T-helper 1 cell treated with Interleukin-12 subunit alpha and Interleukin-12 subunit beta and Interleukin-4 antibody, amounts not matched to agents 30 μg/mL and 1 μg/mL, for 36 hours (primary cell): Measurements from ENCODE around the gene HOXD10.

Experiments
- H3K27ac Mint-ChIP-seq: one replicate; pipeline ENCODE4 v1.8.0; 2021; ENCODE audit warnings: mild to moderate bottlenecking, mixed read lengths
- H3K27me3 Mint-ChIP-seq: one replicate; pipeline ENCODE4 v1.8.0; 2021; ENCODE audit warnings: low read depth, mixed read lengths
- H3K36me3 Mint-ChIP-seq: one replicate; pipeline ENCODE4 v1.8.0; 2021; ENCODE audit warnings: low read depth, mixed read lengths
- H3K4me1 Mint-ChIP-seq: one replicate; pipeline ENCODE4 v1.8.0; 2021; ENCODE audit warnings: low read depth, mixed read lengths
- H3K4me3 Mint-ChIP-seq: one replicate; pipeline ENCODE4 v1.8.0; 2021; ENCODE audit warnings: mild to moderate bottlenecking, moderate library complexity, mixed read lengths
- H3K9me3 Mint-ChIP-seq: one replicate; pipeline ENCODE4 v1.8.0; 2021; ENCODE audit warnings: mixed read lengths

HOXD10 gene

DNA sequence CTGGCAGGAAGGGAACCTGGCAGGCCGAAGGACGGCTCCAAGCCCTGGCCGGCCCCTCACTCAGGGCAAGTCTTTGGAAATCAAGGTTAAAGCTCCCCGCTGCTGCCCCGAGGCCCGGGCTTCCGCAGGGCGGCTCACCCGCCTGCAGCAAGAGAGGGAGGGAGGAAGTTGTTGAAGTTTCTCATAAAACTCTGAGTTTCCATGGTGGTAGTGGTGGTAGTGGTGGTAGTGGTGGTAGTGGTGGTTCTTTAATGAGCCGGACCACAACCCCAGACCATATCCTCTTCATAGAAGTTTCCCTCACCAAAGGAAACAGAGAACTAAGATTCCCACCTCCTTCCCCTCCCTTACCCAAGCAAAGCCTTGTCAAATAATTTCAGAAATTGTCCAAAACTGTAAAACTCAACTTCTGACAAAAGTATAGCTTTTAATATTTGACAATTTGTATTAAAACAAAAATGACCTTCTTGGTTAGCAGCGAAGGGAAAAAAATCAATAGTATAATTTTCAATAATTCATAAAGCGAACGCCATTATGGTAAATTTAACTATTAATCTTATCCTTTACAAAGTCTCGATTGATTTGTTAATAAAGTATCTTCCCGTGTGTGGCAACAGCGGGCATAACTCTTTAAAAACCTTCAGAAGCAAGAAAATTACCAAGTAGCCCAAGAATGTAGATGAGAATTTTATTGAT, 1.5 kb upstream of the HOXD10 start:
- Mint-ChIP-seq H3K36me3 (peaks cover 2% of the 10 kb centered on the region), H3K9me3 (peaks cover 3% of the 10 kb centered on the region), H3K27me3 (peaks cover 95% of the 10 kb centered on the region), H3K4me3 (no peak overlapping the region), H3K27ac (no peak overlapping the region), H3K4me1 (peaks cover 9% of the 10 kb centered on the region)

GRCh38 chr2:176117162-176117822, 714 bp downstream of the HOXD10 start:
- peaks cover 3% of the 10 kb centered on the region for H3K9me3 Mint-ChIP-seq
- peaks cover 2% of the 10 kb centered on the region for H3K36me3 Mint-ChIP-seq
- H3K4me3 Mint-ChIP-seq = no peak overlapping the region
- peaks cover 88% of the 10 kb centered on the region for H3K27me3 Mint-ChIP-seq
- H3K4me1 Mint-ChIP-seq = peaks cover 9% of the 10 kb centered on the region
- no peak overlapping the region for H3K27ac Mint-ChIP-seq

GRCh38 chr2:176117823-176118371, 1.3 kb downstream of the HOXD10 start:
- Mint-ChIP-seq H3K9me3 (peaks cover 3% of the 10 kb centered on the region), H3K4me3 (no peak overlapping the region), H3K36me3 (peaks cover 2% of the 10 kb centered on the region), H3K27ac (no peak overlapping the region), H3K27me3 (peaks cover 85% of the 10 kb centered on the region), H3K4me1 (peaks cover 9% of the 10 kb centered on the region)

DNA sequence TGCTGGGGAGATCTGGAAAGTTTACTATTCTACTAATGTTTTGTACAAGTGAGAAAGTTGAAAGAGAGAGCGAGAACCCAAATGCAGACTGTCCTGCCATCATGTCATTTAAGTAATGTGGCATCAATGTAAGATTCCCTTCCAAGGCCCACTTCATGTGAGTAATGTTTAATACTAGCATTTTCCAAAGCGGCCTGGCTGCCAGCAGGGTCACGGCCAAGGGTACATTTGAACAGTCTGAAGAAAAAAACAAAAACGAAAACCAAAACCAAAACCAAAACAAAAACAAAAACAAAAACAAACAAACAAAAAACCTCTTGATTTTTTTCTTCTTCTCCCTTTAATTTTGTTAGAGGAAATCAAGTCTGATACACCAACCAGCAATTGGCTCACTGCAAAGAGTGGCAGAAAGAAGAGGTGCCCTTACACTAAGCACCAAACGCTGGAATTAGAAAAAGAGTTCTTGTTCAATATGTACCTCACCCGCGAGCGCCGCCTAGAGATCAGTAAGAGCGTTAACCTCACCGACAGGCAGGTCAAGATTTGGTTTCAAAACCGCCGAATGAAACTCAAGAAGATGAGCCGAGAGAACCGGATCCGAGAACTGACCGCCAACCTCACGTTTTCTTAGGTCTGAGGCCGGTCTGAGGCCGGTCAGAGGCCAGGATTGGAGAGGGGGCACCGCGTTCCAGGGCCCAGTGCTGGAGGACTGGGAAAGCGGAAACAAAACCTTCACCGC, 2.2 kb downstream of the HOXD10 start:
- Mint-ChIP-seq H3K36me3 (peaks cover 2% of the 10 kb centered on the region), H3K9me3 (peaks cover 3% of the 10 kb centered on the region), H3K4me3 (peak overlapping the region; percentile 56), H3K4me1 (peaks cover 9% of the 10 kb centered on the region), H3K27me3 (peaks cover 84% of the 10 kb centered on the region), H3K27ac (peak overlapping the region; percentile 46)

DNA sequence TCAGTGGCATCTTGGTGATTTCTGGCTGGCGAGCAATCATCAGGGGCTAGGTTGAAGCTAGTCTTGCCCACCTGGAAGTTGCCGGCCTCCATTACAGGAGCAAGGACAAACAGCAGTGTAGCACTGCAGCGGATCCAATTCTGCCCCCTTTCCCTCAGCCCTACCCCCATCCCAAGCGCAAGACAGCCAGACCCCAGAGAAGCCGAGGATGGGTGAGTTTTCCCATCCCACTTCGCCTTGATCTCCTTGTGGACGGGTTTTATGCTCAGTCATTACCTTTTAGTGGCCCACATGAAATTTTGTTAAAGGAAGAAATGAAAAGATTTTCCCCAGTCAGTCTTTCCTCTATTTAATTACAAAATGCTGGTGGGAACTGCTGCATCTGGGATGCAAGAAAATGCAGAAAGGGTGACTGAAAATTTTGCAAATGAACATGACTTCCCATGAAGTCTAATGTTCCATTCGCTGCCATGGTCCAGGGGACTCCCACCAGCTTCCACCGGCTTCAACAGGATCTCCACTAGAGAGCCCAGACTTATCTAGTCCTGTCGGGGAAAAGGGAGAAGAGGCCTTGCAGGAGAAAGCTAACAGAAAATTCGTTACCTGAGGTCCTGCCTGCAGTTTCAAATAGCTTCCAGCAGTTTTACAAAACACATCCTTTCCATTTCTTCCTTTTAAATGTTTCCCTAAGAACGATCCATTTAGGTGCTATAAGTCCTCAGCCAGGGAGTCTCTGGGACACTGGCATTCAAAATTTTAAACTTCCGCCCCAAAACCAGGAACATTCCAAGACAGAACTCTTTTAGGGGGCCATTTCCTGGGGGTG, 4.0 kb downstream of the HOXD10 start:
- Mint-ChIP-seq H3K4me1 (peaks cover 9% of the 10 kb centered on the region), H3K36me3 (peaks cover 2% of the 10 kb centered on the region), H3K9me3 (peaks cover 3% of the 10 kb centered on the region), H3K4me3 (no peak overlapping the region), H3K27ac (no peak overlapping the region), H3K27me3 (peaks cover 86% of the 10 kb centered on the region)

DNA sequence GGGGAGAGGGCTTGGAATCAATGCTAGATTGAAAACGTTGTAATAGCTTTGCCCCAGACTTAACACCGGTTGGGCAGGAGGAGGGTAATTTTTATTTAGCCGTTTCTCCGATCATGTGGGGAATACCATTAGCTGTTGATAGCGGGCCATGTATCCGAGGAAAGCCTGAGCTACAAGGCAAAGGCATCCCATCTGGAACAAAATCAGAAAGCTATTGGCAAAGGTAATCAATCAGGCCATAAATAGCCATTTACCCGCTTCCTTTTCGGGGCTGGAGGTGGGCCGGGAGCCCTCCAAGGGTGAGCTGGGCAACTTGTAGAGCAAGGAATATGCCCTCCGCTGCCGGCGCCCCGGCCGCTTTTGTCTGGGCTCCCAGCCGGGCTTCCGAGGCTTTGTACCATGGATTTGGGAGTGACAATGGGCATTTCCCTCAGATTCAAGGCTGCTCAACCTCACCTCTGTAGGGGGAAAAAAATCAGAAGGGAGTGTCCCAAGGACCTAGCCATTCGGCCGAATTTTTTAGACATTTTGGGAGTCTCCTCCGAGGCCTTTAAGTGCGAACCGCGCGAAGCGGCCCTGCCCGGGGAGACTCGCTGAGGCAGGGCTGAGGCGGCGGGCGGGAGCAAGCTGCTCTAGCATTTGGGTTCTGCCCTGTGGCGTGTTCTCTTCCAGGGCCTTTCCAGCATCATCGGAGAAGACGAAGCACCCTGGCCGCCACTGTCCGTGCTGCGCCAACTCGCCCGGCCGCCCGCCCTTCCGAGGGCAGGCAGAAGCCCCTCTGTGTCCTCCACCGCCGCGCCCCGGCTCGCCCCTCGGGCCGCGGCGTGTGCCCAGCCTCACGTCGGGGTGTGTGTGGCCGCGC, 4.8 kb downstream of the HOXD10 start:
- Mint-ChIP-seq H3K4me3 (no peak overlapping the region), H3K36me3 (peaks cover 2% of the 10 kb centered on the region), H3K27ac (no peak overlapping the region), H3K27me3 (peaks cover 88% of the 10 kb centered on the region), H3K9me3 (peaks cover 3% of the 10 kb centered on the region), H3K4me1 (peaks cover 9% of the 10 kb centered on the region)

DNA sequence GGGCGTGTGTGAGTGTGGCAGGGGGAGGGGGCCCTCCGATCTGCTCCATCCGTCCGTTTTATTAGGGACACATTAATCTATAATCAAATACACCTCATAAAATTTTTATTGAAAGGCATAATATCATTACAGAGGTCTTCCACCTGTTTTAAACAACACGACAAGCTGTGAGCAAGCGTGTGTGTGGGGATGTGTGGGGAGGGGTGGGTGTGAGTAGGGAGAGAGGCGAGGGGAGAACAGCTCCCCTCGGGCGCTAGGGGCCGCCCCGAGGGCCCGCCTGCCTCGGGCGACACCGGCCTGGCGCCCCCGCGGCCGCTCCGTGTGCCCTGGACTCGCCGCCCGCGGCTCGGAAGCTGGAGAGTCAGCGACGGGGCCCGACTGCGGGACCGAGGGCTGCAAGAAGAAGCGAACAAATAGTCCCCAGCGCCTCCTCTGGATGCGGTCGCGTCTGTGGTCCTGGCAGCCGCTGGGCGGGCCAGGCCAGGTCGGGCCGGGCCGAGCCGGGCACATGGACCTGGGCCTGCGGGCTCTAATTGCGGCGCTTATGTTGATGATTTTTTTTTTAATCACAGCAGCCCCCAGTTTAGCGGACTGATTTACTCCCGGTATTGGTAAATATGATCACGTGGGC, 5.6 kb downstream of the HOXD10 start:
- H3K27me3 Mint-ChIP-seq = peaks cover 88% of the 10 kb centered on the region
- peaks cover 9% of the 10 kb centered on the region for H3K4me1 Mint-ChIP-seq
- peaks cover 3% of the 10 kb centered on the region for H3K9me3 Mint-ChIP-seq
- H3K27ac Mint-ChIP-seq = peak overlapping the region; percentile 49
- H3K4me3 Mint-ChIP-seq = no peak overlapping the region
- H3K36me3 Mint-ChIP-seq = peaks cover 2% of the 10 kb centered on the region

- Mint-ChIP-seq H3K36me3 (peaks cover 2% of the 10 kb centered on the region), H3K27me3 (peaks cover 89% of the 10 kb centered on the region), H3K4me3 (no peak within 1 kb of the TSS), H3K4me1 (peaks cover 9% of the 10 kb centered on the region), H3K27ac (peak within 1 kb of the TSS; percentile 49), H3K9me3 (peaks cover 3% of the 10 kb centered on the region)
Observed at GRCh38 chr2:176122683-176123410, 6.3 kb downstream of the HOXD10 start, which contains the start of gene HOXD9. Gene HOXD9 (plus strand): TSS chr2:176122719. CDS start chr2:176122769, 50 bp downstream.

- Mint-ChIP-seq H3K4me3 (no peak overlapping the region), H3K27ac (peak overlapping the region; percentile 21), H3K9me3 (peaks cover 3% of the 10 kb centered on the region), H3K4me1 (peaks cover 13% of the 10 kb centered on the region), H3K27me3 (peaks cover 89% of the 10 kb centered on the region), H3K36me3 (peaks cover 2% of the 10 kb centered on the region)
Observed at GRCh38 chr2:176123411-176124109, 7.0 kb downstream of the HOXD10 start.

DNA sequence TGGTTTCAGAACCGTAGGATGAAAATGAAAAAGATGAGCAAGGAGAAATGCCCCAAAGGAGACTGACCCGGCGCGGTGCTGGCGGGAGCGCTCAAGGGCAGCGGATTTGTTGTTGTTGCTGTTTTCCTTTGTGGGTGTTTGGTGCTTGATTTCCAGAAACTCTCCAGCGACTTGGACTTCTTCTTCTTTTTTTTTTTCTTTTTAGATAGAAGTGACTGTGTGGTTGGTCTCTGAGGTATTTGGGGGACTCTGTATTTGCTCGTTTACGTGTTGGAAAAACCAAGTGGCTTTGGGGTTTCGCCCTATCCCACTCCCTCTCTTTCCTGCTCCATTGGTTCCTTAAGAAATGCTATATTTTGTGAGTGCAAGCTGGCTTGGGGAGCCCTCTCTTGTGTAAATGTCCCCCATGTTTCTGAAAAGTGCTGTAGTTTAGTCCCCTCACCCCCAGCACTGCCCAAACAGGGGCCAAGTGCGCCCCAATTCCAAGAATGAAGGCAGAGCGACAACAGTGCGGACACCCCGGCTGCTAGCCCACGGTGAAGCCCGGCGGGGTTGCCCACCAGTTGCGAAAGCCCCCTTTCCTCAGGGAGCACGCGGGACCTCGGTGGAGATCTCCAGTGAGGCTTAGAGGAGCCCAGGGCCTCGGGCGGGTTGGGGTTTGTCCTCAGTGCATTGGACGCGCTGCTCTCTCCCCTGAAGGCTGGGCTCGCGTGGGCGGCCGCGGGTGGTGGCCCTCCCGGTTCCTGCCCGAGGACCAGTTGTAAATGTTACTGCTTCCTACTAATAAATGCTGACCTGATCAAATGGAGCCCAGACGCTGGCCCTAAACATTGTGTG, 7.8 kb downstream of the HOXD10 start:
- Mint-ChIP-seq H3K27ac (peak overlapping the region; percentile 36), H3K9me3 (no peaks in the 10 kb centered on the region), H3K4me1 (peaks cover 9% of the 10 kb centered on the region), H3K27me3 (peaks cover 89% of the 10 kb centered on the region), H3K4me3 (no peak overlapping the region), H3K36me3 (no peaks in the 10 kb centered on the region)

DNA sequence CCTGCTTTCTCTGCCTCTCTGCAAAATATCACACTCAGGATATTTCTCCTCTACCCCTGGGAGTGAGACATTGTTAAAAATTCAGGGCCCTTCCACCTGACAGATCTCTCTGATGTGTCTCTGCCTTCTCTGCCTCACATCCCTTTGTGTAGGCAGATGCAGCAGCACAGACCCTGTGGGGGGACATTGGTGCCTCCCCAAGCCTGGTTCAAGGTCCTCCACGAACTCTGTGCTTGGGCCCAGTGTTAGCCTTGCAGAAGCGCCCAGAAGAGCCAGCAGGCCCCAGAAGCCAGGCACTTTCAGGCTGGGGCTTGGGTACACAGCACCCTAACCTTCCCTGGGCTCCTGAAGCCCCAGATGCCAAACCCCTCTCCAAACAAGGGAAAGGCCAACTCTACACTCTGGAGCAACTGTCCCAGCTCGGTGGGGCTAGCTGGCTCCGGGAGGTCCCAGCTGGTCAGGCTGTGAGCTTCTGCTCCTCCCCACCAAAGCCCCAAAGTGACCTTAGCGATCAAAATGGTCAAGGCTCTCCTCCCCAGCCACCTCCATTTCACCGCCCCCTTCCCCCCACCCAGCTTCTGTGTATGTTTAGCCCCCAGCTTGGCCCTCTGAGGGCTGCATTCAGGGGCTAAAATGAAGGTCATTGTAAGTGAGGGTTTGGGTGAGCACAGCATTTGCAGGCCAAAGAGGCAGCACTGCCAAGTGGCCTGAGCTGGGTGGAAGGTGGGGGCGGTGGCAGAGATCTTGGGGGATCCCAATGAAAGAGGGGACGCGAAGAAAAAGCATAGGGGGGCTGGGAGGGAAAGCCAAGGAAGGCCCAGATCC, 8.6 kb downstream of the HOXD10 start:
- H3K4me1 Mint-ChIP-seq = peaks cover 7% of the 10 kb centered on the region
- no peaks in the 10 kb centered on the region for H3K36me3 Mint-ChIP-seq
- peaks cover 81% of the 10 kb centered on the region for H3K27me3 Mint-ChIP-seq
- H3K4me3 Mint-ChIP-seq = no peak overlapping the region
- no peak overlapping the region for H3K27ac Mint-ChIP-seq
- H3K9me3 Mint-ChIP-seq = no peaks in the 10 kb centered on the region
